Caki2 (cell line): ENCODE data around the gene KIF25. TPM values are rescaled to one million over a fixed set of nuclear protein-coding genes. Genes with fewer than 3 reads are reported as not detected.
A peak's percentile ranks its signal among the peaks of the same experiment; 100 is the strongest.

ENCODE experiments used
- DNase-seq: peaks from one replicate; pipeline ENCODE4 v3.0.0-alpha.2; 2015; ENCODE audit warnings: low read depth
- in situ Hi-C: cut with HindIII; loops from 2 replicates; pipeline ENCODE4 v1.10.0; 2016; ENCODE audit warnings: low sequenced_read_pairs, low pct_unique_long_range_greater_than_20kb, mixed read lengths
- total RNA-seq: library from RNA; depleted of rRNA; stranded (reverse); fragments of >200 nt; shearing (Covaris generic); gene quantifications from 2 replicates; pipeline ENCODE4 v1.2.3, GENCODE V29; 2014; ENCODE audit warnings: low replicate concordance

The KIF25 gene
- total RNA-seq, 1 experiment from 2014 or later, result not detected

DNA sequence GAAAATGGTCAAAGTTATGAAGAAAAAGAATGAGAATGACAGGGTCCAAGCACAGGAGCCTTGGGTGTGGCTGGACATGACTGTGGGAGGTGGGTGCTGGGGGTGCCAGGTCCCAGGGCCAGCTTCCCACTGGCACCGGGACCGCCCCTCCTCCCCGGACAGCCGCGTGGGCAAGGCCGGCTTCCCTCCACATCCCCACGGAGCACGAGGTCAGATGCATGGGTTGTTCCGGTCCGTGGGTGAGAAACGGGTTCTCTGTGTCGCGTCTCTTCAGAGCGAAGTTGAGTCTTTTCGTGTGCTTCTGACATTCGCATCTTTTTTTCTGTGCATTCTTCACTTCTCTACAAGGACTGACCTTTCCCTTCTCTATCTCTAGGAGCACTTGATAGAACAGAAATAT lies 30.1 kb downstream of the KIF25 start:
- in situ Hi-C loops, result no loop called here
- DNase-seq, result no peak

- no peak for DNase-seq
- in situ Hi-C loops, result no loop called here
Observed at GRCh38 chr6:168028181-168028580, 30.7 kb downstream of the KIF25 start.

DNA sequence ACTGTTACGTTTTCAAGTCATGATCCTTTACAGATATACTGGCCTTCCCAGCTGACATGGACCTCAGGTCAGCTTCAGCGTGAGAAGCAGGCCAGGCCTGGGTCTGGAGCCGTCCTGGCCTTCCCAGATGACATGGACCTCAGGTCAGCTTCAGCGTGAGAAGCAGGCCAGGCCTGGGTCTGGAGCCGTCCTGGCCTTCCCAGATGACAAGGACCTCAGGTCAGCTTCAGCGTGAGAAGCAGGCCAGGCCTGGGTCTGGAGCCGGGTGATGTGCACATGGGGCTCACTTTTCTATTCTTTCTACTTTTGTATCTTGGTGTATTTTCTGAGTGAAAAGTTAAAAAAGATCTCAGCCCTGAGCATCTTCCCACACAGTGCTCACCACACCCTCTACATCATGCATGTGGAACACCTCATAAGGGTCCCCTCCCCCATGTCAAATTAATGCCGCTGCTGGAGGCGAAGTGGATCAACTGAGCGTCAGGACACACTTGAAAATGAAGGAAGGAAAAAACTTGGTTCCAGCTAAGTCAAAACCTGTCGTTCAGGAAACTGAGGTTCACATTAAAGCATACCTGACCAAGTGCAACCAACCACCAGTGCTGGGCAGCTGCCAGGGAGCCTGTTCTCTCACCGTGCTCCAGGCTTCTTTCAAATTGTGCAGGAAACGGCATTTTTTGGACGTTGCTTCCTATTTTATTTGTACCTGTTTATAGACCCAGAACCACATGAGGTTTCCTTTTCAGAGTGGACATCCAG lies 32.2 kb downstream of the KIF25 start:
- DNase-seq, result no peak
- in situ Hi-C loops, result loop anchor here (5.0 kb wide), 1 partner anchor 32 kb away; the partner anchor contains the start of gene KIF25

- no peak for DNase-seq
- in situ Hi-C loops, result loop anchor here (5.0 kb wide), 1 partner anchor 33 kb away; the partner anchor contains the start of gene KIF25
Observed at GRCh38 chr6:168030218-168030746, 32.8 kb downstream of the KIF25 start.

DNA sequence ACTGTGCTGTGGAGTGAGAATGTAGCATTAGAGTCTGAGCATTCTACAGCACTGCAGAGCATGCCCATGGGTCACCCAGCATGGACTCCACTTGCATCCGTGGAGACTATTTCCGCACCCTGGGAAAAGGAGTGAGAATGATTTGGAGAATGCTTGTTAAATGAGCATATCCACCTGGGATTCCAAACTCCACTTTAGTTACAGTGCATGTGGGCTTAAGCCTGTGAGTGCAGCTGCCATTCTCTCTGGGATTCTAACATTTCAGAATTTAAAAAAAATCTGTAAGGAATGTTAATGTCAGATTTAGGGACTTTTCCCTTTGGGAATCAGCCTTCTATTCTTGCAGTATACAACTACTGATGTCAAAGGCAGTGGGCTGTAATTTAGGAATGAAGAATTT lies 33.4 kb downstream of the KIF25 start:
- in situ Hi-C loops, result loop anchor here (5.0 kb wide), 1 partner anchor 34 kb away; the partner anchor contains the start of gene KIF25
- no peak for DNase-seq

- no peak for DNase-seq
Observed at GRCh38 chr6:168031411-168031971, 34.0 kb downstream of the KIF25 start.

GRCh38 chr6:168032005-168032760 lies 34.7 kb downstream of the KIF25 start:
- in situ Hi-C loops, result loop anchor here (5.0 kb wide), 1 partner anchor 35 kb away; the partner anchor contains the start of gene KIF25
- peak; percentile 24 for DNase-seq

More at GRCh38 chr6:168031411-168031971, 34.0 kb downstream of the KIF25 start:
- in situ Hi-C loops, result loop anchor here (5.0 kb wide), 1 partner anchor 34 kb away; the partner anchor contains the start of gene KIF25

DNA sequence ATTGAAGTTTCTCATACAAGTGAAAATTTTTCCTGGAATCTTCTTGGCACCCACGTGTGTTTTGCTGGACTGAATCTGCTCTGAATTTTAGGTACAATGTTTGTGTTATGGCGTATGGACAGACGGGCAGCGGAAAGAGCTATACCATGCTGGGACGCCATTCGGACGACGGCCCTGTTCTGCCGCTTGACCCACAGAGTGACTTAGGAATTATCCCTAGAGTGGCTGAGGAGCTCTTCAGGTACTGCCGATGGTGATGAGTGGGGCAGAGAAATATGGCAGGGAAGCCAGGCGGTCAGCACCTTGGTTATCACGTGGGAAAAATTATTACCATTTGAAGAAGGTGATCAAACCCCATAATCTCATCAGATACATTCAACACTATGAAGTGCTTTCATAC lies 36.3 kb downstream of the KIF25 start:
- DNase-seq, result no peak
- in situ Hi-C loops, result loop anchor here (5.0 kb wide), 1 partner anchor 36 kb away; the partner anchor contains the start of gene KIF25

- in situ Hi-C loops, result loop anchor here (5.0 kb wide), 1 partner anchor 37 kb away; the partner anchor contains the start of gene KIF25
- no peak for DNase-seq
Observed at GRCh38 chr6:168034537-168034936, 37.1 kb downstream of the KIF25 start.

GRCh38 chr6:168035098-168035660 lies 37.7 kb downstream of the KIF25 start:
- peak; percentile 51 for DNase-seq
- in situ Hi-C loops, result no loop called here

DNA sequence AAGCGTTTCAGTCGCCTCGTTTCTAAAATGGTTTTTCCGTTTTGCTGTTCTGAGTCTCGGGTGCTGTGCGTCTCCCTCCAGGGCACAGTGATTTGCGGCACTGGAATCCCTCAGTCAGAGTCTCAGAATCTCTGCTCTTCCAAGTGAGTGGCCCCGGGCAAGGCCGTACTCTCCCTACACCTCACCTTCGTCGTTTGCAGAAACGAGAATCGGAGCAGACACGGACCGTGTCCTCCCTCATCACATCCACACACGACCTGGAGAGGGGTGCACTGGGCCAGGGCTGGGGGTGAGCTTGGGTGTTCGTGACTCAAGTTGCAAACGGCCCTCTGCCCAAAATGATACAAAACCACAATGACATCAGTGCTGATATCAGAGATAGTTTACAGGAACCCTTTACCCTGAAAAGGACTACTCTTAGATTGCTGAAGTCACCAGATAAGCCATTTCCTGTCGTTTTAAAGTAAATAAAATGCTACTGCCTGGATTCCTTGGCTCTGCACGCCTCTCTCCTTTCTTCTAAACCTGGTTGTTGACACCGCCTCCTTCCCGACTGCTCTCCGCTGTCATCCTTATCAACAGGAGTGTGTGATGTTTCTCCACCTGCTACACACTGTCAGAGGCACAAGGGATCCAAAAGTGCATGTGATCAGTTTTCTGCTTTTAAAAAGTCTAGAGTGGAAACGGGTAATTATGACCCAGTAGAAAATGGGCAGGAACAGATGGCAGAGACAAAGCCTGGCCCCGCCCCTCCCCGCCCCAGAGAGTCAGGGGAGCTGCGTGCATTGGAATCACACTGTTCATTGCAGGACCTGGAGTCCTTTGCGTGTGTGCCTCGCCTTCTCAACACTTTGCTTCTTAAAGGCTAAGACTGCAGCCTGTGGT lies 38.4 kb downstream of the KIF25 start:
- in situ Hi-C loops, result no loop called here
- DNase-seq, result no peak

GRCh38 chr6:168037242-168037641 lies 39.8 kb downstream of the KIF25 start:
- no peak for DNase-seq
- in situ Hi-C loops, result no loop called here

- no peak for DNase-seq
- in situ Hi-C loops, result no loop called here
Observed at GRCh38 chr6:168037856-168038255, 40.4 kb downstream of the KIF25 start.

DNA sequence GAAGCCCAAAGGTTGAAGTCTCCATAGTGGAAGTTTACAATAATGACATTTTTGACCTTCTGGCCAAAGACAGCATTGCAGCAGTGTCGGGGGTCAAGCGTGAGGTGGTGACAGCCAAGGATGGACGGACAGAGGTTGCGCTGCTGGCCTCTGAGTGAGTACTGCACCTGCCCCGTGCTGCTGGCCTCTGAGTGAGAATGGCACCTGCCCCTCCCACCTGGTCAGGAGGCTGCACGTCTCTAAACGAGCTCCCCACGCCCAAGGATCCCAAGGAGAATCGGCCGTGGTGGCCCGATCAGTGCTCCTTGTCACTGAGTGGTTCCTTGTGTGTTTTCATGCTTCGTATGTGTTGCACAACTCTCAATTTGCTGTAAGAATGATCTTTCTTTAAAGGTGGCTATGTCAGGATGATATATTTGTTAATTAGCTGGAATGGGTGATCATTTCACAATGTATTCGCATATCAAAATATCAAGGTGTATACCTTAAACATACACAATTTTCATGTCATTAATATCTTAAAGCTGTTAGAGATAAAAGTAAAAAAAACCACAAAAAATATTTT lies 41.2 kb downstream of the KIF25 start:
- in situ Hi-C loops, result no loop called here
- DNase-seq, result no peak

DNA sequence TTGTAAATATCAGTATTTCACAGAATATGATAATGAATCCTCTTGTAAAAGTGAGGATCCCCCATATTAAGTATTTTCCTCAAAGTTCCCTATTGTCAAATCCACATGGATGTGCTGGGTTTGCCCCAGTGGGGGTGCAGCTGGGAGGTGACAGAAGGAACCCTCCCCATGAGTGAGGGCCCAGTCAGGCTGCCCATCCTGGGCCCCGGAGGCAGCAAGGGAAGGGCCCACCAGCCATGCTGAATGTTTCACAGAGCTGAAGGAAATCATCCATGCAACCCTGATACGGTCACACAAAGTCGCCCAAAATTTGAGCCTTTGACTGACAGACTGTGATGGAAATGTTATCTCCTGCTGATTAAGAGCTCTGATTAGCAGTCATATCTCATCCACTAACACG lies 41.8 kb downstream of the KIF25 start:
- no peak for DNase-seq
- in situ Hi-C loops, result no loop called here

- in situ Hi-C loops, result no loop called here
- DNase-seq, result peak; percentile 14
Observed at GRCh38 chr6:168039849-168040248, 42.4 kb downstream of the KIF25 start.

DNA sequence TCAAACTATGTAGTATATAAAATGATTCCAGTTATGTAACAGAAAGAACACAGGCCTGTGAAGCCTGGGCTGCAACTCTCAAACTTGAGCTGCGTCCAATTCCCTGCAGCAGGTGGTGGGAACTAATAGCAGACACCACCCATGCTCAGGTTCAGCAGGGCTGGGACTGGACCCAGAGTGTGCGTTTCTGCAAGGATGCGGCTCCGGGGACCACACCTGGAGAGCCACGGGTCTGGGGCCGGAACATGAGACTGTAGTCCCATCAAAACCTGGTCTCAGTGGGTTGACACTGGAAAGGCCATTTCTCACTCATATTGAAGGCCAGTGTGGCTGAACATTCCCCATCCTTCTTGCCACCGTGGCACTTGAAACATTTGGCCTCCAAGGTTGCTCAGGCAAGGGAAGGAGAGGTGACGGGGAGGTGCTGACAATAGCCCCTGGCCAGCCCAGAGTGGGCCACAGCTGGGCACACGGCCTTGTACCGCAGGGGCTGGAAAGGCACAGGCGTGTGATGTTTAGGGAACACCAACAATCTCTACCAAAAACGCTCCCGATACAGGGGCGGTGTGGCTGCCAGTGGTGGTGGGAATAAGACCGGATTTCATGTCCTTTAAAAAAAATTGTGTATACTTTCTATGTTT lies 43.5 kb downstream of the KIF25 start:
- in situ Hi-C loops, result no loop called here

More for the DNA sequence above, 43.5 kb downstream of the KIF25 start:
- DNase-seq, result no peak
